Kasumi-1 (cell line): ENCODE measurements around the gene HAO2.
A peak's percentile ranks its signal among the peaks of the same experiment; 100 is the strongest.
"Not testable (repeated sequence)": the region's sequence is repeated elsewhere in the genome, so short reads cannot be mapped to it uniquely, and the experiment has no call there.

Experiments used
- DNase-seq, 2 experiments: peaks; one replicate each; lab custom pipeline; 2025; lab: John Stamatoyannopoulos, UW

Gene HAO2

DNA sequence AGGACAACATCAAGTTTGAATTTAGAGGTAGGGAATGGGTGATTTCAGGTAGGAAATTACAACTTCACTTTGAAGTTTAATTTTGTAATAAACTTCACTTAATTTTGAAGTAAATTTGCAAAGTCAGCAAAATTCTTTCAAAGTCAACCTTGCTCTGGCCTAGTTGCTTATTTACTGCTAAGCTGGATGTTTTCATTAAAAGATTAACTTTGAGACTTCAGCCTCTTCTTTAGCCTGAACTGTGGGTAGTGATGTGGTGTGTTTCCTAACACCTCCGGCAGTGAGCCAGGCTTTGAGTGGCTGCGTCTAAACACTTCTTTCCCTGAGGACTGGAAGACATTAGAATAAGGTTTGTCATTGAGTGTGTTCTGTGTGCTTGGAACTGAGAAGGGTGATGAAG lies at the start of gene HAO2:
HAO2 (plus strand) TSS at position 232 of the 400 bp plus-strand sequence. CDS start 12,301 bp downstream, outside the sequence.
- DNase-seq: no peak

DNA sequence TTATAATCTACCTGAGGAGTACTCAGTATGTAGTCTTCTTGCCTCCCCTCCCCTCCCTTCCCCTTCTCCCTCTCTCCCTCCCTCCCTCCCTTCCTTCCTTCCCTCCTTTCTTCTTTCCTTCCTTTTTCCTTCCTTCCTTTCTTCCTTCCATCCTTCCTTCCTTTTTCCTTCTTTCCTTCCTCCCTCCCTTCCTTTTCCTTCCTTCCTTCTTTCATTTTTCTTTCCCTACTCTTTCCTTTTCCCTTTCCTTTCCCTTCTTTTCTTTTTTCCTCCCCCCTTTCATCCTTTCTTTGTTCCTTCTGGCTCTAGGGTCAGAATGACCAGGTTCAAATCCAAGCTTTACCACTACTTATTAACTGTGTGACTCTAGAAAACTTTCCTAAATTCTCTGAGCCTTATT lies 48.5 kb upstream of the HAO2 start:
- DNase-seq: no peak

GRCh38 chr1:119321666-119322419 lies 46.7 kb upstream of the HAO2 start:
- no peak for DNase-seq

- DNase-seq: peak; percentile 57 to 63
Observed at GRCh38 chr1:119323216-119323982, 45.2 kb upstream of the HAO2 start.

- DNase-seq: no peak
Observed at GRCh38 chr1:119324198-119324597, 44.4 kb upstream of the HAO2 start.

DNA sequence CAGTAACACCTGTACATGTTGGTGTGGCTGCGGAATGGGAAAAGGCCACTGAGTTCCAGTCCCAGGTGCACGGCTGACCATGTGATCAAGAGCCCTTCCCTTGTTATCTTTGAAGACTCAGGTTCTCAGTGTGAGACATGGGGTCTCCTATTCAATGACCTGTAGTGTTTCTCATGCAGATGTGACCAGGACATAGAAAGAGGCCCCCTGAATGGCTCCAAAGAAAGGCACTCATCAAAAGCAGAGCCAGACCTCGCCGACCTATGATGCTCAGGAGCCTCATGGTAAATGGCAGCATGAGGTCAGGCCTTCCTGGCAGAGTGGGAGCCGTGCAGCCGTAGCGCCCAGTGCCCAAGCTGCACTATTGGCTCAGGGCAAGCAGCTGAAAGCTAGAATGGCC lies 42.3 kb upstream of the HAO2 start:
- no peak for DNase-seq

DNA sequence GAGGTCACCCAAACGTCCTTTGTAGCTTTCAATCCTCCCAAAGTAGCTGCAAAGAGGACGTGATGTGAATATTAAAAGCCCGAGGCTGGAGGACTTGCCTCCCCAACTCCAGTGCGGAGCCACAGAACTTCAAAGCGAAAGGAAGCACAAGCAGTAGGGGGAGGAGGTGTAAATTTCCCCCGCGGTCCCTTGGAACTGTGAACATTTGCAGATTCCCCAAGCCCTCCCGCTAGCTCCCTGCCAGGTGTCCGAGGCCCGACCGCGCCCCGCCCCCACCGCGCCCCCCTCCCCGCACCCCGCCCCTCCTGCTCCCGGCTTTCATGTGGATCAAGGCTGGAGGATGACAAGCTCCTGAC lies 41.5 kb upstream of the HAO2 start:
- DNase-seq: no peak

- no peak for DNase-seq
Observed at GRCh38 chr1:119327450-119328155, 41.0 kb upstream of the HAO2 start.

GRCh38 chr1:119329541-119330461 lies 38.8 kb upstream of the HAO2 start:
- no peak for DNase-seq

GRCh38 chr1:119330466-119331189 lies 38.0 kb upstream of the HAO2 start:
- DNase-seq: no peak

DNA sequence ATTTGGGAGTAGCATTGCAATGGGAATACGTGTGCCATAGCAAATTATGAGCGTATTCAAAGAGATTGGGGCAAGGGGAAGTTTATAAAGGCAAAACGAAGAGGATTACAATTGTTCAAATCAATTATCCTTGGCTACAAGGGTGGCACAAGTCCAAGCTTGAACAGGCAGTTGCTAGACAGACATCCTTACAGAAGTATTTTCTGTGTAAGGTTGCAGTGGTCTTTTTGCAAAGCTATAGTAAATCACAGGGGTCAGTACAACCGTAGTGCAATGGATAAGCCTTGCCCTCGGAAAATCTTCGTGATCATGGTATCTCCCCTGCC lies 37.4 kb upstream of the HAO2 start:
- DNase-seq: no peak

DNA sequence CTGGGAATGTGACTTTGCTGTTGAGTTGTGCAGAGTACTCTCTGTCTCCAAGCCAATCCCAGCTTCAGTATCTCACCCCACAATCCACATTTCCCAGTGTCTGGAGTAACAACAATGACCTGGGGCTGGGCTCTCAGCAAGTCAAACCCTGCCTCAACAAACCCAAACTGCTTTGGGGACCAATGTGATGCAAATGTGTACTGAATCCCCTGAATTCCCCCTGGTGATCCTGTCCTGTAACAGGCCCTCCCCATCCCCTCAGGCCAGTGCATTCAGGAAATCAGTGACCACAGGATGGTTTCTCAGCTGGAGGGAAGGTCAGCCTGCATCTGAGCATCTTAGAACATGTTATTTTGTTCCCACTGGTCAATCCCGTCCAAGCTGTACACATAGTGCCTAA lies 36.7 kb upstream of the HAO2 start:
- no peak for DNase-seq

DNA sequence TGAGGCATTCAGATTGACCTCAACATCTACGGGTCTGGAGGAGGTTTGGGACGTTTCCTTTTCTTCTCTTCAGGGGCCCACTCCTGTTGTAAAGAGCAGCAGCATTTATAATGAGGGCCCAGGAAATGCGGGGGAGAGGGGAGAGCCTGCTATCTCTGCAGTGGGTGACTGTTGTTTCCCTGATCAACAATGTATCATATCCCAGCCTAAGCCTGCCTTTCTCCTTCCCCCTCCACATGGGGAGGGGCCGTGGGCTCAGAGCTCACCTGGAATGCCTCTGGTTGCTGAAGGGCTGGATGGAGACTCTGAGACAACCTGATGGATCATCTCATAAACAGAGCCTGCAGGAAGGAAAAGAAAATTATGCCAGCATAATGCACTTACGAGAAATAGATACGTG lies 36.0 kb upstream of the HAO2 start:
- no peak for DNase-seq

DNA sequence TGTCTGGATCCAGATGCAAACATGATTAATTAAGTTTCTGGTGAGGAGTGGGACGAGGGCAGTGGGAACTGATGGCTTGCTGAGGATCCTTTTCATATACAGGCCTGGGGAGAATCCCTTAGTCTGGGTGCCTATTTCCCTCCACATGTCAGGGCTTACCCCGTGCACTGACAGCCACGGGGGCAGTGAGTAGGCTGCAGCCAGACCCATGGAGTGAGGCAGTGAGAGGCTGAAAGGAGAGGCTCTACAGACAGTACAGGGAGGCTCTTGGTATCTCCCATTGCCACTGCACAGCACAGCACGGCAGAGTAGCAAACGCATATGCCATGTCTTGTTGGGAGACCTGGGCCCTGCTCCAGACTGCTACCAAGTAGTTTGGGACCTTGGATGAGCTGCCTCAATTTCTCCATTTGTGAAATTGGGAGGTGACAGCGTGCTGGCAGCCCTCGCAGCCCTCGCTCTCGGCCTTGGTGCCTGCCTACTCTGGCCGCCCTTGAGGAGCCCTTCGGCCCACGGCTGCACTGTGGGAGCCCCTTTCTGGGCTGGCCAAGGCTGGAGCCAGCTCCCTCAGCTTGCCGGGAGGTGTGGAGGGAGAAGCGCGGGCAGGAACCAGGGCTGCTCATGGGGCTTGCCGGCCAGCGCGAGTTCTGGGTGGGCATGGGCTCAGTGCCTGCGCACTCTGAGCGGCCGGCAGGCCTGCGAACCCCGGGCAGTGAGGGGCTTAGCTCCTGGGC lies 35.3 kb upstream of the HAO2 start:
- no peak for DNase-seq

GRCh38 chr1:119333897-119334250 lies 34.7 kb upstream of the HAO2 start:
- DNase-seq: not testable (repeated sequence)

GRCh38 chr1:119336848-119337247 lies 31.7 kb upstream of the HAO2 start:
- DNase-seq: no peak

DNA sequence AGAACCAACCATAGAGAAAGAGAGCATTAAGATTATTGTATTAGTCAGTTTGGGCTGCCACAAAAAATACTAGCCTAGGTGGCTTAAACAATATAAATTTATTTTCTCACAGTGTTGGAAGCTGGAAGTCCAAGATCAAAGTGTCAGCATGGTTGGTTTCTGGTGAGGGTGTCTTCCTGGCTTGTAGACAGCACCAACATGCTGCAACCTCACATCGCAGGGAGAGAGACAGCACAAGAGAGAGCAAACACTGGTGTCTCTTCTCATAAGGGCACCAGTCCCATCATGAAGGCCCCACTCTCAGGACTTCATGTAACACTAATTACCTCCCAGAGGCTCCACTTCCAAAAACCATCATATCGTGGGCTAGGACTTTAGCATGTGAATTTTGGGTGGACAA lies 30.6 kb upstream of the HAO2 start:
- DNase-seq: no peak

GRCh38 chr1:119338757-119339156 lies 29.8 kb upstream of the HAO2 start:
- no peak for DNase-seq

- no peak for DNase-seq
Observed at GRCh38 chr1:119340861-119341261, 27.7 kb upstream of the HAO2 start.

GRCh38 chr1:119341372-119341947 lies 27.1 kb upstream of the HAO2 start:
- no peak for DNase-seq
